ENCODE results near the gene H3-3A.

DNA sequence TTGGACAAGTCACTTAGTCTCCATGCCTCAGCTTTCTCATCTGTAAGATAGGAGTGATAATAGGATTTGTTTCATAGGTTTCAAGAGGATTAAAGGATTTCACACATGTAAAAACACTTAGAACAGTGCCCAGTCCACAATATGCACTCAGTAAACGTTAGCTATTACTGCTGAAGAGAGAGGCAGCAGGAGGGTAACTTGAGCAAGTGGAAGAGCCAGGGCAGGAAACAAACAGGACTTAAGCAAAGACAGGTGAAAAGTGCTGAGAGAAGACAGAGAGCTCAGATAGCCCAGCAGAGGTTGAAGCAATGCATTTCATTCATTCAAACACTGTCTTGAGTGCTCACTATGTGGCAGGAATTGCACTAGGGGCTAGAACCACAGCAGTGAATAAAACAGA lies 21.1 kb upstream of the H3-3A start:
- no peak for TF ChIP-seq GATA2 (IDR thresholded peaks at IDR 0.05; ENCODE audit: low read depth, low read length)
- no peak for TF ChIP-seq GATA3 (IDR thresholded peaks at IDR 0.05; ENCODE audit: low read depth, low read length)

All from SH-SY5Y (cell line).